Natural killer cell treated with Interleukin-12 subunit alpha and Interleukin-12 subunit beta and Interleukin-15 and Interleukin-18, amount 100 ng/mL, for 72 hours (primary cell): ENCODE measurements around the gene ZDHHC11. TPM values are rescaled to one million over a fixed set of nuclear protein-coding genes. Genes with fewer than 3 reads are reported as not detected.
A peak's percentile ranks its signal among the peaks of the same experiment; 100 is the strongest.
"Not testable (repeated sequence)": the region's sequence is repeated elsewhere in the genome, so short reads cannot be mapped to it uniquely, and the experiment has no call there.

Experiments
- ATAC-seq, 2 donors: fragments of 150-1000 bp; cut with Tn5 transposase in 1 of 2; sonication (Bioruptor Pico), chemical (Tn5 transposase) in 1 of 2; 2 replicates each; pipeline ENCODE4 v1.10.0; 2021
- DNase-seq: peaks from one replicate; pipeline ENCODE4 v3.0.0; 2022; ENCODE audit warnings: low spot score
- H3K27ac Mint-ChIP-seq, 2 donors: 1 replicate in 1 of 2; 2 replicates in 1 of 2; pipeline ENCODE4 v1.8.0; 2022; ENCODE audit warnings: mixed read lengths in 2 of 2, mild to moderate bottlenecking in 1 of 2, moderate library complexity in 1 of 2
- H3K27me3 Mint-ChIP-seq, 2 donors: 1 replicate in 1 of 2; 2 replicates in 1 of 2; pipeline ENCODE4 v1.8.0; 2022; ENCODE audit warnings: mixed read lengths in 2 of 2
- H3K36me3 Mint-ChIP-seq: one replicate; pipeline ENCODE4 v1.8.0; 2022; ENCODE audit warnings: mixed read lengths
- H3K4me1 Mint-ChIP-seq, 2 donors: 1 replicate in 1 of 2; 2 replicates in 1 of 2; pipeline ENCODE4 v1.8.0; 2022; ENCODE audit warnings: low read depth in 2 of 2, mixed read lengths in 2 of 2, mild to moderate bottlenecking in 1 of 2
- H3K4me3 Mint-ChIP-seq: one replicate; pipeline ENCODE4 v1.8.0; 2022; ENCODE audit warnings: mixed read lengths
- H3K9me3 Mint-ChIP-seq: 2 replicates; pipeline ENCODE4 v1.8.0; 2022; ENCODE audit warnings: mixed read lengths
- total RNA-seq, 2 donors: library from RNA; stranded (reverse); gene quantifications; one replicate each; pipeline ENCODE4 v1.2.3, GENCODE V29; 2022

Gene ZDHHC11
- total RNA-seq, 2 donors from 2014 or later = 8.1 to 24.5 TPM

DNA sequence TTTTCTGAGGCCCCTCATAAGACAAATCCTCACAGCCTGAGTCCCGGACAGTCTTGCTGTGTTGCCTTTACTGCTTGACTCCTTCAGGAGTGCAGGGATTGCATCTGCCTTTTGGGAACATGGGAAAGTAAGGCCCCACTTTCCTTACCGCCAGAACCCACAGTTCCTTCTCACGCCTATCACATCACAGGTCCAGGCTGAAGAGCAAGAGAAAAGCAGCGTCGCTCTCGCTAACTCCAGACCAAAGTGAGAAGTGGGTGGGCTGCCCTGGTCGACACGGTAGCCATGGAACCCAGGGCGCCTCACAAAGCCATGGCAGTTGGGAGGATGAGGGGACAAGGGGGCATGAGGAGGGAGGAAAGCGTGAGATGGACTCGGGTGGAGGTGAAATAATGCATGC lies 7.9 kb upstream of the ZDHHC11 start:
- peak overlapping the region in 1 of 2 donors; percentile 50 for H3K27ac Mint-ChIP-seq
- no peaks in the 10 kb centered on the region for H3K36me3 Mint-ChIP-seq
- H3K27me3 Mint-ChIP-seq = no peaks in the 10 kb centered on the region
- ATAC-seq (no peak), DNase-seq (no peak)
- no peak overlapping the region for H3K4me3 Mint-ChIP-seq
- no peaks in the 10 kb centered on the region for H3K9me3 Mint-ChIP-seq
- H3K4me1 Mint-ChIP-seq = peaks cover 0 to 4% of the 10 kb centered on the region in 2 donors

DNA sequence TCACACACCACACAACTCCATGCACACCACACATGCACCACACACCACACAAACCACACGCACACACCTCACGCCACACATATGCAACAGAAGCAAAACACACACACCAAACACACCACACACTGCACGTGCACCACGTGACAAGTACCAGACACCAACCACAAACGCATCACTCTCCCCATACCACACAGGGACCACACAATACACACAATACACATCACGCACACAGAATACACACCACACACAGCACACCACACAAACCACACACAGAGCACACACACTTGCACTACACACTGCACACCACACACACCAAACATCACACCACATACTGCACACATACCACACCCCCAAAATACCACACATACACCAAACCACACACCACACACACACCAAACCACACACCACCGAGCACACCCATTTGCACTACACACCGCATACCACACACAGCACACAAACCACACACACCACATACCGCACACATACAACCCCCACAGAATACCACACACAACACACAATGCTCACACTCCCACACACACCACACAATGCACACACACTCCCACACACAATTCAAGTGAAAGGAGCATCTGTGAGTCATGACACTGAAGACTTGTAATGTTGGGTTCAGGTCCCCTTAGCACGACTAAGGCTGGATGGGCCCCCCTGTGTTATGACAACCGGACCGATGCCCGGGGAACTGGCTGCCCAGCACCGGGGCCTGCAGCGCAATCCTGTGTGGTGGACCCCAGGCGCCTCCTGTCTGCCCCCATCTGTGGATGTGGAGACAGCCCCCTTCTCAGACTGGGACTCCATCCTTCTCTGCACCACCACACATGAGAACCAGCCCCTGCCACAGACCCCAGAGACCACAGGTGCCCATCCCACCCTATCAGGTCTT lies 6.0 kb upstream of the ZDHHC11 start:
- peak in 1 of 2 donors; percentile 17 for ATAC-seq
- Mint-ChIP-seq H3K27ac (no peak overlapping the region), H3K9me3 (no peaks in the 10 kb centered on the region), H3K36me3 (no peaks in the 10 kb centered on the region), H3K27me3 (peaks cover 6 to 8% of the 10 kb centered on the region in 2 donors), H3K4me1 (peaks cover 0 to 4% of the 10 kb centered on the region in 2 donors), H3K4me3 (no peak overlapping the region)
- DNase-seq = no peak

DNA sequence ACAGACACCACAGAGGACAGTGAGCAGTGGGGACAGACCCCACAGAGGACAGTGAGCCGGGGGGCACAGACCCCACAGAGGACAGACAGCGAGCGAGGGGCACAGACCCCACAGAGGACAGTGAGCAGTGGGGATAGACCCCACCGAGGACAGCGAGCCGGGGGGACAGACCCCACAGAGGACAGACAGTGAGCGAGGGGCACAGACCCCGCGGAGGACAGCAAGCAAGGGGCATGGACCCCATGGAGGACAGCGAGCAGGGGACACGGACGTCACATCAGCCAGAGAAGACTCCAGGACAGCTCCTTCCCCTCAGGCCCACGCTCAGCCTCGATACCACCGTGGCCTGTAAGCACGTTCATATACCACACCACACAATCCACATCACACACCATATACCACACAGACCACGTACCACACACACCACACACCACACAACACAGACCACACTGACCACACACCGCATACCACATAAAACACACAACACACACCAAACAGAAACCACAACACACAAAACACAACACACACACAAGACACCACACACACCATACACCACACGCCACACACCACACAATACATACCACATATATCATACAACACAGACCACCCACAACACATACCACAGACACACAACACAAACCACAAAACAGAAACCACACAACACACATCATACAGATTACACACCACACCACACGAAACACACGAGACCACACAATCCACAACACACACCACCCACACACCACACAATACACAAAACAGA lies 5.2 kb upstream of the ZDHHC11 start:
- Mint-ChIP-seq H3K9me3 (no peaks in the 10 kb centered on the region), H3K4me1 (peaks cover 0 to 4% of the 10 kb centered on the region in 2 donors), H3K4me3 (no peak overlapping the region), H3K36me3 (no peaks in the 10 kb centered on the region), H3K27ac (no peak overlapping the region), H3K27me3 (peaks cover 6 to 10% of the 10 kb centered on the region in 2 donors)
- ATAC-seq (peak; percentile 18 to 40), DNase-seq (no peak)

DNA sequence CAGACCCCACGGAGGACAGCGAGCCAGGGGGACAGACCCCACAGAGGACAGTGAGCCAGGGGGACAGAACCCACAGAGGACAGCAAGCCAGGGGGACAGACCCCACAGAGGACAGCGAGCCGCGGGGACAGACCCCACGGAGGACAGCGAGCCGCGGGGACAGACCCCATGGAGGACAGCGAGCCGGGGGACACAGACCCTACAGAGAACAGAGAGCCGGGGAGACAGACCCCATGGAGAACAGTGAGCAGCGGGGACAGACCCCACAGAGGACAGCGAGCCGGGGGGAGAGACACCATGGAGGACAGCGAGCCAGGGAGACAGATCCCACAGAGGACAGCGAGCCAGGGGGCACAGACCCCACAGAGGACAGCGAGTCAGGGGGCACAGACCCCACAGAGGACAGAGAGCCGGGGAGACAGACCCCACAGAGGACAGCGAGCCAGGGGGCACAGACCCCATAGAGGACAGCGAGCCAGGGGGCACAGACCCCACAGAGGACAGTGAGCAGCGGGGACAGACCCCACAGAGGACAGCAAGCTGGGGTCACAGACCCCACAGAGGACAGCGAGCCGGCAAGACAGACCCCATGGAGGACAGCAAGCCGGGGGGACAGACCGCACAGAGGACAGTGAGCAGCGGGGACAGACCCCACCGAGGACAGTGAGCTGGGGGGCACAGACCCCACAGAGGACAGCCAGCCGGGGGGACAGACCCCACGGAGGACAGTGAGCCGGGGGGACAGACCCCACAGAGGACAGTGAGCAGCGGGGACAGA lies 4.4 kb upstream of the ZDHHC11 start:
- peaks cover 0 to 4% of the 10 kb centered on the region in 2 donors for H3K4me1 Mint-ChIP-seq
- ATAC-seq = no peak

DNA sequence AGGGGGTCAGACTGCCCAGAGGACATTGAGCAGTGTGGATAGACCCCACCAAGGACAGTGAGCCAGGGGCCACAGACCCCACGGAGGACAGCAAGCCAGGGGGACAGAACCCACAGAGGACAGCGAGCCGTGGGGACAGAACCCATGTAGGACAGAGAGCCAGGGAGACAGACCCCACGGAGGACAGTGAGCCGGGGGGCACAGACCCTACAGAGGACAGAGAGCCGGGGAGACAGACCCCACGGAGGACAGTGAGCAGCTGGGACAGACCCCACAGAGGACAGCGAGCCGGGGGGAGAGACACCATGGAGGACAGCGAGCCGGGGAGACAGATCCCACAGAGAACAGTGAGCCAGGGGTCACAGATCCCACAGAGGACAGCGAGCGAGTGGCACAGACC lies 3.4 kb upstream of the ZDHHC11 start:
- H3K9me3 Mint-ChIP-seq = no peaks in the 10 kb centered on the region
- H3K4me3 Mint-ChIP-seq = no peak overlapping the region

More for the DNA sequence above, 4.4 kb upstream of the ZDHHC11 start:
- H3K4me3 Mint-ChIP-seq = no peak overlapping the region
- no peak overlapping the region for H3K27ac Mint-ChIP-seq
- DNase-seq = no peak
- H3K36me3 Mint-ChIP-seq = no peaks in the 10 kb centered on the region
- H3K9me3 Mint-ChIP-seq = no peaks in the 10 kb centered on the region
- peaks cover 6 to 10% of the 10 kb centered on the region in 2 donors for H3K27me3 Mint-ChIP-seq

DNA sequence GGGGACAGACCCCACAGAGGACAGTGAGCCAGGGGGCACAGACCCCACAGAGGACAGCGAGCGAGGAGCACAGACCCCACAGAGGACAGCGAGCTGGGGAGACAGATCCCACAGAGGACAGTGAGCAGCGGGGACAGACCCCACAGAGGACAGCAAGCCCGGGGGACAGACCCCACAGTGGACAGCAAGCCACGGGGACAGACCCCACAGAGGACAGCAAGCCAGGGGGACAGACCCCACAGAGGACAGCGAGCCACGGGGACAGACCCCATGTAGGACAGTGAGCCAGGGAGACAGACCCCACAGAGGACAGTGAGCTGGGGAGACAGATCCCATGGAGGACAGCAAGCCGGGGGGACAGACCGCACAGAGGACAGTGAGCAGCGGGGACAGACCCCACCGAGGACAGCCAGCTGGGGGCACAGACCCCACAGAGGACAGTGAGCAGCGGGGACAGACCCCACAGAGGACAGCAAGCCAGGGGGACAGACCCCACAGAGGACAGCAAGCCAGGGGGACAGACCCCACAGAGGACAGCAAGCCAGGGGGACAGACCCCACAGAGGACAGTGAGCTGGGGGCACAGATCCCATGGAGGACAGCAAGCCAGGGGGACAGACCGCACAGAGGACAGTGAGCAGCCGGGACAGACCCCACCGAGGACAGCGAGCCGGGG lies 2.8 kb upstream of the ZDHHC11 start:
- not testable (repeated sequence) for H3K9me3 Mint-ChIP-seq, H3K36me3 Mint-ChIP-seq, H3K4me1 Mint-ChIP-seq, H3K27me3 Mint-ChIP-seq, ATAC-seq, H3K4me3 Mint-ChIP-seq, H3K27ac Mint-ChIP-seq, DNase-seq

More for the DNA sequence above, 3.4 kb upstream of the ZDHHC11 start:
- no peak overlapping the region for H3K27ac Mint-ChIP-seq
- H3K4me1 Mint-ChIP-seq = peaks cover 0 to 4% of the 10 kb centered on the region in 2 donors
- H3K27me3 Mint-ChIP-seq = peaks cover 6 to 10% of the 10 kb centered on the region in 2 donors
- DNase-seq (no peak), ATAC-seq (no peak)
- no peaks in the 10 kb centered on the region for H3K36me3 Mint-ChIP-seq

DNA sequence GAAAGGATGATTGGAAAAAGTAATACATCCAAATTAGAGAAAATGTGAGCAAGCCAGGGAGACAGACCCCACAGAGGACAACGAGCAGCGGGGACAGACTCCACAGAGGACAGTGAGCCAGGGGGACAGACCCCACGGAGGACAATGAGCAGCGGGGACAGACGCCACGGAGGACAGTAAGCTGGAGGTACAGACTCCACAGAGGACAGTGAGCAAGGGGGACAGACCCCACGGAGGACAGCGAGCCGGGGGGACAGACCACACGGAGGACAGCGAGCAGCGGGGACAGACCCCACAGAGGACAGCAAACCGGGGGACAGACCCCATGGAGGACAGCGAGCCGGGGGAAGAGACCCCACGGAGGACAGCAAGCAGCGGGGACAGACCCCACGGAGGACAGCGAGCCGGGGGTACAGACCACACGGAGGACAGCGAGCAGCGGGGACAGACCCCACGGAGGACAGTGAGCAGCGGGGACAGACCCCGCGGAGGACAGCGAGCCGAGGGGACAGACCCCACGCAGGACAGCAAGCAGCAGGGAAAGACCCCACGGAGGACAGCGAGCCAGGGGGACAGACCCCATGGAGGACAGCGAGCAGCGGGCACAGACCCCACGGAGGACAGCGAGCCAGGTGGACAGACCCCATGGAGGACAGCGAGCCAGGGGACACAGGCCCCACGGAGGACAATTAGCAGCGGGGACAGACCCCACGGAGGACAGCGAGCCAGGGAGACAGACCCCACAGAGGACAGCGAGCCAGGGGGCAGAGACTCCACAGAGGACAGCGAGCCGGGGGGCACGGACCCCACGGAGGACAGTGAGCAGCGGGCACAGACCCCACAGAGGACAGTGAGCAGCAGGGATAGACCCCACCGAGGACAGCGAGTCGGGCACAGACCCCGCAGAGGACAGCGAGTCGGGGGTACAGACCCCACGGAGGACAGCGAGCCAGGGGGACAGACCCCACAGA lies 1.9 kb upstream of the ZDHHC11 start:
- Mint-ChIP-seq H3K27me3 (peaks cover 6 to 10% of the 10 kb centered on the region in 2 donors), H3K36me3 (no peaks in the 10 kb centered on the region), H3K4me3 (no peak overlapping the region), H3K27ac (no peak overlapping the region), H3K9me3 (no peaks in the 10 kb centered on the region), H3K4me1 (no peaks in the 10 kb centered on the region)
- no peak for ATAC-seq
- peak; percentile 54 for DNase-seq

DNA sequence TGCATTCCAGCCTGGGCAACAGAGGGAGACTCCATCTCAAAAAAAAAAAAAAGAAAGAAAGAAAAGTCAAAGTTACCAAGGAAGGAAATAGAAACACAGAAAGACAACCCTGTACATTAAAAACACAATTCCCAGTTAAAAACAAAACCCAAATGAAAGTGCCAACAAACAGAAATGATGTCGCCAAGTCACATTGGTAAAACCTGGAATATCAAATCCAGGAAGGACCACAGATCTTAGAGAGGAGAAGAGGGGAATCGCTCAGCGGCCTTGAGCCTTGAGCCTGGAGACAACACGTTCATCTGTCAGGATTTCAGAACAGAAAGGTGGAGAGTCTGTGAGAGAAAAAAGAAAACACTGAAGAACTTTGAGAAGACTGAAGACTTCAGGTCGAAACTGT lies 1.2 kb upstream of the ZDHHC11 start:
- Mint-ChIP-seq H3K4me1 (no peaks in the 10 kb centered on the region), H3K36me3 (no peaks in the 10 kb centered on the region), H3K27me3 (peaks cover 6 to 10% of the 10 kb centered on the region in 2 donors), H3K4me3 (no peak overlapping the region), H3K9me3 (no peaks in the 10 kb centered on the region), H3K27ac (no peak overlapping the region)
- ATAC-seq = no peak
- DNase-seq = no peak

DNA sequence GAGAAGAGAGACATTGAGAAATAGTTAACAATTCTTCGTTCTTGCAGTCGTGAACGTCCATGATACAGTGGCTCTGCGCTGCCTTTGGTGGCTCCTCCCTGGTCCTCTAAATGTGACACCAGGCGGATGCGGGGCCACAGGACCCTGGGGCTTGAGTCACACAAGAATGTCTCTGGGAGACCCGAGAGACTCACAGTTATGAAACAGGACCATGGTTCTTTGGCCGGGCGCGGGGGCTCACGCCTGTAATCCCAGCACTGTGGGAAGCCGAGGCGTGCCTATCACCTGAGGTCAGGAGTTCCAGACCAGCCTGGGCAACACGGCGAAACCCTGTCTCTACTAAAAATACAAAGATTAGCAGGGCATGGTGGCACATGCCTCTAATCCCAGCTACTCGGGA lies 767 bp upstream of the ZDHHC11 start:
- no peaks in the 10 kb centered on the region for H3K9me3 Mint-ChIP-seq
- H3K4me3 Mint-ChIP-seq = no peak overlapping the region
- no peaks in the 10 kb centered on the region for H3K4me1 Mint-ChIP-seq
- H3K36me3 Mint-ChIP-seq = no peaks in the 10 kb centered on the region
- DNase-seq (peak; percentile 39), ATAC-seq (no peak)
- H3K27ac Mint-ChIP-seq = no peak overlapping the region
- peaks cover 6 to 10% of the 10 kb centered on the region in 2 donors for H3K27me3 Mint-ChIP-seq

DNA sequence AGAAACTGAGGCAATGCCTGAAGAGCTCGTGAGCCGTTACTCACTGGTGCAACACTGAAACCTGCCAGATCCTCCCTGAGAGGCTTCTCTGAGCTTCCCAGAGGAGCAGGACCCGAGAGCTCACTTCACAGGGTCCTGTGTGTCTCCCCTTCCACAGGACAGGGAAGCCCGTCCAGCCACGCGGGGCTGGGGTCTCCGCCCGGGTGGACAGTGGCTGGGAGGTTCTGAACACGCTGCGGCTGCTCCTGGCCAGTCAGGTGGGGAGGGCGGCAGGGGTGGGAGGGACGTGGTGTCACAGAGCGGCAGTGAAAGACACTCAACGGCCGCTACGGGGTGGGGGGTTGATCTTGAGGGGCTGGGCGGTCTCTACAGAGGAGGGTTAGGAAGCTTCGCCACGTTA lies 290 bp upstream of the ZDHHC11 start:
- ATAC-seq = no peak
- DNase-seq = peak; percentile 44
- no peak overlapping the region for H3K4me3 Mint-ChIP-seq
- no peaks in the 10 kb centered on the region for H3K4me1 Mint-ChIP-seq
- peaks cover 6 to 10% of the 10 kb centered on the region in 2 donors for H3K27me3 Mint-ChIP-seq
- H3K27ac Mint-ChIP-seq = no peak overlapping the region
- no peaks in the 10 kb centered on the region for H3K9me3 Mint-ChIP-seq
- H3K36me3 Mint-ChIP-seq = no peaks in the 10 kb centered on the region

DNA sequence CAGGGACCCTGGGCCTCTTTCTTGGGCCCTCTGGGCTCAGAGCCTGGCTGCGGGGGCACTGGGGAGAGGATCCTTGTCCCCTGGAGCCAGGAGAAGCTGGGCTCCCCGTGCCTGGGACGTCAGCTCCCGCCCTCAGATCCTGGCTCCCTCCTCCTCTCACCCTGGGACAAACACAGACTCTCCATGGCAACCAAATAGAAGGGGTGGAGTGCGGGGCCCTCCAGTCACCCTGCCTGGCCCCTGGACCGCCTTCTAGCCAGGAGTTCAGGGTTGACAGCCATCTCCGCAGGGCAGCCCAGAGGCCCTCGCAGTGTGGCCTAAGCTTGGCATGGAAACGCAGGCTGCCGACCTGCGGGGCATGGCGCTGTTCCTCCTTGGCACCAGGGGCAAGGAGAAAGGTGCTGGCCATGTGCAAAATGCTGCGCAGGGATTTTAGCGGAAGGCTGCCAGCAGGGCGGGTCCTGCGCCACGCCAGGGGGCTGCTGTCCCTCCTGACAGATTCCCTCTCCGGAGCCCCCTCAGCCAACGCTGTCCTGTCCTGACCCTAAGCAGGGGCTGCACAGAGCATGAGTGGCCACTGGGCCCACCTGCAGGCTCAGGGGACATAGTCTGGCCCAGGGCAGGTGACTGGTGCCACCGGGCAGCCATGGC lies 1.0 kb downstream of the ZDHHC11 start:
- DNase-seq = peak; percentile 58
- Mint-ChIP-seq H3K27ac (no peak overlapping the region), H3K9me3 (no peaks in the 10 kb centered on the region), H3K4me3 (no peak overlapping the region), H3K4me1 (no peaks in the 10 kb centered on the region), H3K27me3 (peaks cover 6 to 10% of the 10 kb centered on the region in 2 donors), H3K36me3 (no peaks in the 10 kb centered on the region)
- no peak for ATAC-seq

DNA sequence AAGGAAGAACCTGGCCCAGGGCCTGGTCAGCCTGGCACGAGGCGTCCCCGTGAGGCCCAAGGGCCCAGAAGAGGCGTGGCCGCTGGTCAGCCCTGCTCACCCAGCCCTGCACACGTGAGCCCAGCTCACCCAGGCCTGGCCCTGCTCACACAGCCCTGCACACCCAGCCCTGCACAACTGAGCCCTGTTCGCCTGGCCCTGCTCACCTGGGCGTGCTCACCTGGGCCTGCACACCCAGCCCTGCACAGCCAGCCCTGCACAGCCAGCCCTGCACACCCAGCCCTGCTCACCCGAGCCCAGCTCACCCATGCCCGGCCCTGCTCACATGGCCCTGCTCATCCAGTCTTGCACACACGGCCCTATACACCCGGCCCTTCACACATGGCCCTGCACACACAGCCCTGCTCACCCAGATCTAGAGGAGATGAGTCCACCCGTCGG lies 2.1 kb downstream of the ZDHHC11 start:
- no peak for ATAC-seq
- no peaks in the 10 kb centered on the region for H3K36me3 Mint-ChIP-seq
- H3K9me3 Mint-ChIP-seq = no peaks in the 10 kb centered on the region
- no peak overlapping the region for H3K27ac Mint-ChIP-seq
- peak; percentile 46 for DNase-seq
- H3K27me3 Mint-ChIP-seq = peaks cover 6 to 10% of the 10 kb centered on the region in 2 donors
- no peaks in the 10 kb centered on the region for H3K4me1 Mint-ChIP-seq
- H3K4me3 Mint-ChIP-seq = no peak overlapping the region
